Spinal cord (tissue), 10 donors: ENCODE measurements around the gene BCL2L11. TPM values are rescaled to one million over a fixed set of nuclear protein-coding genes. Genes with fewer than 3 reads are reported as not detected.
A peak's percentile ranks its signal among the peaks of the same experiment; 100 is the strongest.

ENCODE experiments used
- DNase-seq, 6 donors: peaks; one replicate each; pipeline versions ENCODE4 v3.0.0 to v3.0.0-alpha.2; 2013 to 2015; ENCODE audit warnings: low spot score in 6 of 6, low read depth in 4 of 6
- H3K27ac ChIP-seq: one replicate; pipeline ENCODE4 v1.5.1; 2013; ENCODE audit warnings: low read depth, low read length, control low read depth
- H3K27me3 ChIP-seq: one replicate; pipeline ENCODE4 v1.6.1; 2013; ENCODE audit warnings: low read length; ENCODE audit not compliant: control insufficient read depth, insufficient read depth
- H3K36me3 ChIP-seq: one replicate; pipeline ENCODE4 v1.6.1; 2013; ENCODE audit warnings: low read length; ENCODE audit not compliant: control insufficient read depth, insufficient read depth
- H3K4me1 ChIP-seq: one replicate; pipeline ENCODE4 v1.6.1; 2013; ENCODE audit warnings: low read length; ENCODE audit not compliant: control insufficient read depth, insufficient read depth
- H3K4me3 ChIP-seq: one replicate; pipeline ENCODE4 v1.5.1; 2013; ENCODE audit warnings: low read depth, low read length, control low read depth
- H3K9me3 ChIP-seq: one replicate; pipeline ENCODE4 v1.6.1; 2013; ENCODE audit warnings: low read length; ENCODE audit not compliant: control insufficient read depth, insufficient read depth
- WGBS: methylation state at CpG from one replicate; pipeline ENCODE4 v1.1.5; 2013; ENCODE audit warnings: missing lambda C conversion rate; ENCODE audit not compliant: insufficient coverage; 5-methylcytosine and 5-hydroxymethylcytosine counted together
- polyA plus RNA-seq, 2 donors: library from polyadenylated mRNA; unstranded; fragments of 120-200 nt; gene quantifications; one replicate each; pipeline ENCODE4 v1.2.1, GENCODE V29; 2013; ENCODE audit not compliant: insufficient read length in 2 of 2
- total RNA-seq, 2 donors: library from RNA; depleted of rRNA in 1 of 2; stranded (reverse); fragments of 120-200 nt in 1 of 2; fragments of >200 nt in 1 of 2; gene quantifications; one replicate each; pipeline versions ENCODE4 v1.2.3 to v1.2.4, GENCODE V29; 2013 to 2014
- donor health status: healthy.

Gene BCL2L11
- total and polyA plus RNA-seq, 4 donors: 9.7 to 17.7 (median 13.4) TPM

DNA sequence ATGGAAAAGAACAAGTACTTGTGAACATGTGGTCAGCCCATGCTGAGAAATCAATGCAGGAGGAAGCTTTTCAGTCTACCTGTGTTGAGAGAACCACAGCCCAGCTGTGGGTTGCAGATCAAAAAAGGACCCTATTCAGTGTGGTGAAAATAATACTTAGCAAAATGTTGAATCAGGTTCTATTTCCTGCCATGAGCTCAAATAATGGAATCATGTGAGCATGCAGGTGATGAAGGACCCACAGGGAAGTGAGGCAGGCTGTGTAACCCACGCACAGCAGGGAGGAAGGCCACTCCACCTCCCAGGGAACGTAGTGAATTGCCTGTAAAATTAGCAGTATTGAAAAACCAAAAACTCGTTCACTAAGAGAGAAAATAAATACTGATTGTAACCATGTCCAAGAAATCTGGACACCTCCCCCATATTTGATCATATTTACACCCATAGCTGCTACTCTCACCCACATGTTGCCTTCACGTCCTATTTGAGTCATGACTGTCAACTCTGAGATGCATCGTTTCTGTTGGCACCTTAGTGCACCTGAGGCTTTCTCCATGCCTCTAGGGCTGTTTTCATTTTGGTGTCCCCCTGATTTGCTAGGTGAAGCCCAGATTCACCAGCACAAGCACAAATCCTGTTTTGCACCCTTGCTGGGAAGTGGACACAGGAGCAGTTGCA lies 20.5 kb upstream of the BCL2L11 start:
- WGBS: 96% methylated on average over 2 of the region's 5 CpGs
- Histone ChIP-seq H3K9me3 (no peaks in the 10 kb centered on the region), H3K4me1 (peaks cover 7% of the 10 kb centered on the region), H3K27me3 (no peaks in the 10 kb centered on the region), H3K36me3 (no peaks in the 10 kb centered on the region), H3K27ac (no peak overlapping the region), H3K4me3 (no peak overlapping the region)
- no peak for DNase-seq

DNA sequence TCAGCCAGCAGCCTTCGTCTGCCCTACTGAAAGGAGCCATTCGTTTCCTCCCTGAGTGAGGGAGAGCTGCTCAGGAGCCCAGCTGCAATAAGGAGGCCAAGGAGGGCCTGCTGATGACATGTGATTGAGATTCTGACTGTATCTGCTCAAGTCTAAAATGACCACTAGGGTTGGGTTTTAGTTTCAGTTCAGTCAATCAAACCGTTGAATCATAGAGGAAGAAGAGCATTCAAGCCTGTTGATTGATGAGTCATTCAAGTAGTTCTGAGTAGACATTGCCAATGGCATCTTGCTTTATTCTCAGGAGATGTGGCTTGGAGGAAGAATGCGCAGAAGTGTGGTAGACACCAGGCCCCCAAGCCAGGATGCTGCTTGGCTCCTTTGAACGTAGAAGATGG lies 19.9 kb upstream of the BCL2L11 start:
- 80% methylated on average over 4 of the region's 5 CpGs for WGBS
- no peak overlapping the region for H3K4me3 ChIP-seq

DNA sequence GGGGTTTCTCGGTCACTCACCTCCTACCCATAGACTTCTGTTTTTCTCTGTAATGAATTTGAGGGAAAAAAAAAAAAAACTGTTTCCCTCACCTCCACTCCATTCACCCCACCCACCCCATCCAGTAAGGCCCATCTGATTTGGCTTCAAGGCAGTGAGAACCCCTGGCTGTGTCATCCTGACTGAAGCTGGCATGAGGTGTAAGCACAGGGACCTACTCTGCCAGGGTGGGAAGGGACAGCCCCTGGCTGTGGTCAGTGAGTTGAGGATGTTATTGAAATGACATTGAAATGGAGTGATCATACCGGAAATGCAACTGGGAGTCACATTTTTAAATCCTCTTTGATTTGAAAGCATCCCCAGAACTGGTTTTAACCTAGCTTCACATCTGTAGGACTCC lies 19.1 kb upstream of the BCL2L11 start:
- no peak for DNase-seq
- Histone ChIP-seq H3K9me3 (no peaks in the 10 kb centered on the region), H3K4me1 (peaks cover 3% of the 10 kb centered on the region), H3K27me3 (no peaks in the 10 kb centered on the region), H3K36me3 (no peaks in the 10 kb centered on the region), H3K27ac (no peak overlapping the region), H3K4me3 (no peak overlapping the region)
- no CpG with 5 or more reads among the region's 2 CpGs for WGBS

More for the DNA sequence above, 19.9 kb upstream of the BCL2L11 start:
- no peaks in the 10 kb centered on the region for H3K27me3 ChIP-seq
- no peak overlapping the region for H3K27ac ChIP-seq
- DNase-seq: no peak
- peaks cover 3% of the 10 kb centered on the region for H3K4me1 ChIP-seq
- no peaks in the 10 kb centered on the region for H3K9me3 ChIP-seq
- H3K36me3 ChIP-seq: no peaks in the 10 kb centered on the region

DNA sequence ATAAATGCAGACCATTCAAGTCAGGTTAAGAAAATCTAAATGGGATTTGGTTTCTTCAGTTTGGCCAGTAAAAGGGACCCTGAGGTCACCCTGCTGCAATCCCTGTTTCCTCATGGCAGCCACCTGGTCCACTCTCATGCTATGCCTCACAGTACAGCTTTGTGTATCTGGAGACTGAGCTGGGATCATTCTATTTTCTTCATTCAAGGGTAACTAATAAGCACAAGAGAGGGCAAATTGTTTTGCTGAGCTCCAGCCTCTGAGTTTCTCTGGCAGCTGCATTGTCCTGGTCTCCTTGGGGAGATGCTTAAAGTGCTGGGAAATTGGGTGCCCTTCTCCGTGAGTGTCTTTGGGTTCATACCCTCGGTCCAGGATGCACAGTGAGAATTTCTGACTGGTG lies 18.5 kb upstream of the BCL2L11 start:
- Histone ChIP-seq H3K27ac (no peak overlapping the region), H3K36me3 (no peaks in the 10 kb centered on the region), H3K4me3 (no peak overlapping the region), H3K9me3 (no peaks in the 10 kb centered on the region), H3K27me3 (no peaks in the 10 kb centered on the region), H3K4me1 (peaks cover 3% of the 10 kb centered on the region)
- WGBS: 55% methylated on average over 2 of the region's 2 CpGs
- peak in 2 of 6 donors; percentile 13 to 28 for DNase-seq

DNA sequence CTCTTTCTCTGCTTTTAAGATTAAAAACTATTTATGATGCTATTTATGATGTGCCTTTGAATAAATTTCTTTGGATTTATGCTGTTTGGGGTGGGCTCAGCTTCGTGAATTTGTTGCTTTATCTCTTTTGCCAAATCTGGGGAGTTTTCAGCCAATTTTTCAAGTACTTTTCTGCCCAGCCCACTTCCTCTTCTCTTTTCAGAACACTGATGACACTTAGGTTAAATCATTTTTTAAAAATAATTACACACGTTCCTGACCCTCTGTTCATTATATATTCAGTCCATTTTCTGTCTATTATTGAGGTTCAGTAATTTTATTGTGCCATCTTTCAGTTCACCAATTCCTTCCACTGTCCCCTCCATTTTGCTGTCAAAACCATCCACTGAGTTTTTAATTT lies 14.8 kb upstream of the BCL2L11 start:
- Histone ChIP-seq H3K9me3 (no peaks in the 10 kb centered on the region), H3K4me1 (no peaks in the 10 kb centered on the region), H3K36me3 (no peaks in the 10 kb centered on the region), H3K27ac (no peak overlapping the region), H3K27me3 (no peaks in the 10 kb centered on the region), H3K4me3 (no peak overlapping the region)
- WGBS: no CpG with 5 or more reads among the region's 2 CpGs
- no peak for DNase-seq

DNA sequence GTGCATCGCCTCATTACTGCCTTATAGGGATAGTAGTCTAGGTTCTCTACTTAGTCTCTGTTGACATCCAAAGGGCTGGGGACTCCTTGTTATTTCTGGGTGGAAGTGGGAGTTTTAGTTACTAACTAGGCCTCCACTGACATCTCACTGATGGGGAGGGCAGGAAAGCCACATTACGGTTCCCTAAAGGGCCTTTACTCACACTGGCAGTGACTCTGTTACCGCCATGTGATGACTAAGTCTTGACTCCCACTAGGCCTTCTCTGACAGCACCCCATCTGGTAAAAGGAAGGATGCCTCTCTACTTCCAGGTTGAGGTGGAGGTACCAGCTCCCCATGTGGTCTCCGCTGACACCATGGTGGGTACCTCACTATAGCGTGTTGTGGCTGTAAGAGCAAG lies 14.0 kb upstream of the BCL2L11 start:
- no peaks in the 10 kb centered on the region for H3K4me1 ChIP-seq
- WGBS: 100% methylated on average over 2 of the region's 5 CpGs

DNA sequence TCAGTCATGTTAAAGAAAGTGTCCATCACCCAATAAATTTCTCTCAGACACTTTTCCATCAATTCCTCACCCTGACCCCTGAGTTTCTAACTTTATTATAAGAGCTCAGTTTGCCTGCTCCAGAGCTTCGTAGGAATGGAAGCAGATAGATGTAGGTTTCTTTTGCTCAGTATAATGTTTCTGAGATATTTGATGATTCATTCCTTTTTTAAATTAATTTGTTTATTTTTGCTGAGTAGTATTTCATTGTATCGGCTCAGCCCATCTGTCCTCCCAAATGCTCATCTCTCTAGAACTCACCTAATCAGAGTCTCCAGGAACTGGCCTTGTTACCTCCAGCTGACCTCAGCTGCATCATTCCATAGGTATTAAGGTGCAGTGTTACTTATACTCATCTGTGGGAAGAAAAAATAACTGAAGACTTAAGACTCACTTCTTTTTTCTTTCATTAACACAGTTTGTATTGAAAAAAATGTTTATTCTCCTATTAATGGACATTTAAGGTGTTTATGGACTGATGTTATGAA lies 11.9 kb upstream of the BCL2L11 start:
- Histone ChIP-seq H3K4me3 (no peak overlapping the region), H3K9me3 (no peaks in the 10 kb centered on the region), H3K27ac (no peak overlapping the region), H3K36me3 (no peaks in the 10 kb centered on the region), H3K27me3 (no peaks in the 10 kb centered on the region), H3K4me1 (no peaks in the 10 kb centered on the region)
- no CpG with 5 or more reads among the region's 2 CpGs for WGBS
- DNase-seq: no peak

More for the DNA sequence above, 14.0 kb upstream of the BCL2L11 start:
- no peak for DNase-seq
- Histone ChIP-seq H3K27me3 (no peaks in the 10 kb centered on the region), H3K4me3 (no peak overlapping the region), H3K9me3 (no peaks in the 10 kb centered on the region), H3K36me3 (no peaks in the 10 kb centered on the region), H3K27ac (no peak overlapping the region)

DNA sequence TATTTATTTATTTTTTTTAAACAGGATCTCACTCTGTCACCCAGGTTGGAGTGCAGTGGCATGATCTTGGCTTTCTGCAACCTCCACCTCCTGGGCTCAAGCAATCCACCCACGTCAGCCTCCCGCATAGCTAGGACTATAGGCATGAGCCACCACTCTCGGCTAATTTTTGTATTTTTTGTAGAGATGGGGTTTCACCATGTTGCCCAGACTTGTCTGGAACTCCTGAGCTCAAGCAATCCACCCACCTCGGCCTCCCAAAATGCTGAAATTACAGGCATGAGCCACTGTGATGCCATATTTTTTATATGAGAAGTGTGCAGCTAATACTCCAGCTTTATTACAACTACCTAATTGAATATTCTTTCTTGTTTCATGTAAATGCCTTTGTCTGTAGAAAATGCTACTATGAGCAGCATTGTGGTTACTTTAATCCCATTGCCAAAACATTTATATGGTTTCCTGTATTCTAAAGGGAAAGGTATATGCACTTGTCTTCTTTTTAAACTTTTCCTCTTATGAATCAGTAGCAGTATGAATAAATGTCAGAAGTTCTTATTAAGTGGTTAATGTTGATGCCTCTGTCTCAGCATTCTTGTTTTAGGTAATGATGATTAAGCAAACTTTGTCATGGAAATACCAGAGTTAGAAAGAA lies 9.5 kb upstream of the BCL2L11 start:
- no CpG with 5 or more reads among the region's 4 CpGs for WGBS
- DNase-seq: no peak
- Histone ChIP-seq H3K9me3 (no peaks in the 10 kb centered on the region), H3K27me3 (peaks cover 5% of the 10 kb centered on the region), H3K27ac (no peak overlapping the region), H3K36me3 (no peaks in the 10 kb centered on the region), H3K4me3 (no peak overlapping the region), H3K4me1 (no peaks in the 10 kb centered on the region)

DNA sequence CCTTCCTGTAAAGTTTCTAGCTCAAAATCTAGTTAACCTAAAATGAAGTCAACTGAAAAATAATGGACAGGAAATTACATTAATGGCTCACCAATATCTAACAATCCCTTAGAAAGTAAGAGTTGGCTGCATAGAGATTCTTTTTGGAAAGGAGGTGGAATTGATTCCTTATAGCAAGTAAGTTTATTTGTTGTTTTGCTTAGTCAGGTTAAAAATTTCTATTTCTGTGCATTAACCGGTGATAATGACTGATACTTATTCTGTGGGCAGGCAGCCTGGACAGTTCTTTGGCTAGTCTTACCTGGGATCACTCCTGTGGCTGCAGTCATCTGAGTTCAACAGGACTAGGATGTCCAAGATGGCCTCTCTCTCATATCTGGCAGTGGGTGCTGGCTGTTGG lies 6.9 kb upstream of the BCL2L11 start:
- Histone ChIP-seq H3K4me1 (peaks cover 22% of the 10 kb centered on the region), H3K9me3 (no peaks in the 10 kb centered on the region), H3K36me3 (no peaks in the 10 kb centered on the region), H3K27ac (no peak overlapping the region), H3K27me3 (peaks cover 31% of the 10 kb centered on the region), H3K4me3 (no peak overlapping the region)
- no peak for DNase-seq
- 100% methylated on average over 1 of the region's 1 CpG for WGBS
